Left ventricle myocardium superior (tissue), 1 donor: ENCODE measurements around the gene EML6. TPM values are rescaled to one million over a fixed set of nuclear protein-coding genes. Genes with fewer than 3 reads are reported as not detected.

ENCODE experiments used
- ATAC-seq: fragments of 200-7000 bp; cut with Tn5 transposase; one replicate; pipeline ENCODE4 v1.9.1; 2020; ENCODE audit warnings: mild to moderate bottlenecking, moderate library complexity
- DNase-seq: peaks from one replicate; pipeline ENCODE4 v3.0.0-alpha.2; 2020
- intact Hi-C: fragments of 100-400 bp; cut with micrococcal nuclease; formaldehyde crosslinking; loops from one replicate; pipeline ENCODE4 v1.11.0; 2022
- total RNA-seq: library from RNA; stranded (reverse); fragmentation: NEBNext Ultra II Directional; extraction: Animal tissue kit (Norgen Biotek cat#: 25700); gene quantifications from one replicate; pipeline ENCODE4 v1.2.1, GENCODE V29; 2021
- donor health status: DM: no; HTN: yes; CAD: no; lungs with severe emphysema.

EML6 gene
- total RNA-seq, 1 donor from 2014 or later: 0.59 TPM

GRCh38 chr2:54999182-54999581 lies 275.7 kb downstream of the EML6 start:
- peak; percentile 45 for ATAC-seq
- intact Hi-C loops: no loop called here

GRCh38 chr2:55000341-55000740 lies 276.9 kb downstream of the EML6 start:
- ATAC-seq: no peak
- no peak for DNase-seq
- intact Hi-C loops: no loop called here

More at GRCh38 chr2:54999182-54999581, 275.7 kb downstream of the EML6 start:
- DNase-seq: no peak

- intact Hi-C loops: no loop called here
- DNase-seq: no peak
- no peak for ATAC-seq
Measured at GRCh38 chr2:55001716-55002115, 278.3 kb downstream of the EML6 start.

- ATAC-seq (no peak), DNase-seq (no peak)
- intact Hi-C loops: no loop called here
Measured at GRCh38 chr2:55003706-55004639, 280.5 kb downstream of the EML6 start.

GRCh38 chr2:55006306-55006705 lies 282.8 kb downstream of the EML6 start:
- no peak for DNase-seq
- intact Hi-C loops: no loop called here
- ATAC-seq: no peak

GRCh38 chr2:55009277-55010060 lies 286.0 kb downstream of the EML6 start:
- no peak for DNase-seq
- intact Hi-C loops: no loop called here
- ATAC-seq: no peak

- intact Hi-C loops: no loop called here
- DNase-seq: no peak
Measured at GRCh38 chr2:55010149-55010591, 286.7 kb downstream of the EML6 start.

GRCh38 chr2:55010915-55011314 lies 287.5 kb downstream of the EML6 start:
- ATAC-seq (peak; percentile 56), DNase-seq (no peak)
- intact Hi-C loops: no loop called here

More at GRCh38 chr2:55010149-55010591, 286.7 kb downstream of the EML6 start:
- ATAC-seq: peak; percentile 84

- intact Hi-C loops: no loop called here
- DNase-seq (no peak), ATAC-seq (no peak)
Measured at GRCh38 chr2:55011831-55012671, 288.6 kb downstream of the EML6 start.

GRCh38 chr2:55012672-55013484 lies 289.4 kb downstream of the EML6 start:
- intact Hi-C loops: no loop called here
- ATAC-seq: no peak

GRCh38 chr2:55013936-55014335 lies 290.5 kb downstream of the EML6 start:
- DNase-seq (no peak), ATAC-seq (no peak)
- intact Hi-C loops: loop anchor here (2.0 kb wide), 1 partner anchor 163 kb away; no protein-coding TSS in a partner anchor

More at GRCh38 chr2:55012672-55013484, 289.4 kb downstream of the EML6 start:
- no peak for DNase-seq

GRCh38 chr2:55014962-55015939 lies 291.8 kb downstream of the EML6 start:
- DNase-seq (no peak), ATAC-seq (peak; percentile 81)
- intact Hi-C loops: loop anchor here (2.0 kb wide), 1 partner anchor 162 kb away; no protein-coding TSS in a partner anchor

GRCh38 chr2:55017428-55017827 lies 294.0 kb downstream of the EML6 start:
- DNase-seq: no peak
- intact Hi-C loops: no loop called here
- no peak for ATAC-seq

- DNase-seq: no peak
- ATAC-seq: no peak
- intact Hi-C loops: no loop called here
Measured at GRCh38 chr2:55017880-55018279, 294.4 kb downstream of the EML6 start.

GRCh38 chr2:55018619-55019018 lies 295.2 kb downstream of the EML6 start:
- no peak for ATAC-seq
- intact Hi-C loops: no loop called here
- DNase-seq: no peak

GRCh38 chr2:55019526-55020258 lies 296.2 kb downstream of the EML6 start:
- intact Hi-C loops: no loop called here
- no peak for DNase-seq
- ATAC-seq: no peak
